Right lobe of liver (tissue), 6 donors: ENCODE data around the gene MT1HL1. TPM values are rescaled to one million over a fixed set of nuclear protein-coding genes. Genes with fewer than 3 reads are reported as not detected.

Experiments used
- ATAC-seq, 4 donors: fragments of 200-7000 bp; cut with Tn5 transposase; one replicate each; pipeline ENCODE4 v1.9.1; 2020; ENCODE audit warnings: mild to moderate bottlenecking in 4 of 4, moderate library complexity in 4 of 4
- DNase-seq, 3 donors: peaks; one replicate each; pipeline ENCODE4 v3.0.0-alpha.2; 2020
- H3K27ac ChIP-seq, 3 donors: fragments of 200-600 bp; one replicate each; pipeline ENCODE4 v1.8.0; 2022
- H3K27me3 ChIP-seq, 2 donors: fragments of 200-600 bp; one replicate each; pipeline ENCODE4 v1.8.0; 2022
- H3K36me3 ChIP-seq, 4 donors: fragments of 200-600 bp; sonication (generic) in 1 of 4; one replicate each; pipeline versions ENCODE4 v1.5.1 to v1.8.0; 2017 to 2022; ENCODE audit warnings: control low read depth in 1 of 4
- H3K4me1 ChIP-seq, 4 donors: fragments of 200-600 bp; sonication (generic) in 1 of 4; one replicate each; pipeline versions ENCODE4 v1.5.1 to v1.8.0; 2017 to 2022; ENCODE audit warnings: control low read depth in 1 of 4
- H3K4me3 ChIP-seq, 3 donors: fragments of 200-600 bp; one replicate each; pipeline ENCODE4 v1.8.0; 2022
- H3K9me3 ChIP-seq, 4 donors: fragments of 200-600 bp; sonication (generic) in 1 of 4; one replicate each; pipeline versions ENCODE4 v1.5.1 to v1.8.0; 2017 to 2022; ENCODE audit warnings: control low read depth in 1 of 4
- CTCF ChIP-seq, 4 donors: fragments of 200-600 bp in 3 of 4; fragments of 450-650 bp in 1 of 4; IDR thresholded peaks; one replicate each; pipeline versions ENCODE4 v1.5.1 to v1.8.0; 2016 to 2022; ENCODE audit warnings: antibody characterized with exemption in 4 of 4, mild to moderate bottlenecking in 2 of 4
- POLR2A ChIP-seq: fragments of 450-650 bp; IDR thresholded peaks from one replicate; pipeline ENCODE4 v1.6.1; 2017; ENCODE audit warnings: antibody characterized with exemption, mild to moderate bottlenecking
- WGBS: methylation state at CpG from one replicate; pipeline ENCODE4 v1.1.6; 2018; ENCODE audit warnings: low coverage, low lambda C conversion rate; ENCODE audit not compliant: insufficient coverage; ENCODE audit errors: missing lambda C conversion rate; 5-methylcytosine and 5-hydroxymethylcytosine counted together
- intact Hi-C, 2 donors: fragments of 100-400 bp; cut with DNase I; formaldehyde crosslinking; loops; one replicate each; pipeline versions ENCODE4 v1.11.2 to v1.14.1; 2022
- total RNA-seq, 6 experiments: library from RNA; depleted of rRNA in 2 of 6; stranded (reverse); fragments of >200 nt in 2 of 6; fragmentation: NEBNext Ultra II Directional in 3 of 6; extraction: Animal tissue kit (Norgen Biotek cat#: 25700) in 3 of 6; gene quantifications; one replicate each; pipeline versions ENCODE4 v1.1.0 to v1.2.4, GENCODE V29; 2016 to 2023
- donor health status: DM: no; HTN: yes; CAD: no.
- donor health status: DM: no; HTN: no; CAD: no.
- donor health status: DM: no; HTN: no; CAD: no.
- donor health status: DM: no; HTN: yes; CAD: no.
- donor health status: DM: no; HTN: yes; CAD: no.

The MT1HL1 gene
- total RNA-seq, 6 experiments from 2014 or later: not detected

DNA sequence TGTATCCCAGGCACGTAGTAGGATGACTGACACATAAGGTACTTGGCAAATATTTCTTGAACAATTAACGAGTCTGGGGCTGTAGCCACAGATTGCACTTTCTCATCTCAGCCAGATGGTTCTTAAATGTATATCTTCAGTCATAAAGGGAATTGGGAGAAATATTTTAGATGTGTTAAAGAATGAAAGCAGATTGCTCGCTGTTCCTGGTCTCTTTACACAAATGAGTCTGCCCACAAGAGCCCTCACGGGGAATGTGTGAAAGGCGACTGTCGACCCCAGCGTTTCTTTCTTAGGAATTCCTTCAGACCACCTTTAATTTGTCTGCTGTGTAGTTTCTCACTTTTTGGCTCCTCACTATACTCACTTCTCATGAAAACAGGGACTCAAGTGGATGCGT, 725 bp downstream of the MT1HL1 start:
- no peaks in the 10 kb centered on the region for H3K36me3 ChIP-seq
- ATAC-seq: no peak
- no peak overlapping the region for H3K4me3 ChIP-seq
- no peak overlapping the region for H3K27ac ChIP-seq
- intact Hi-C loops: no loop called here
- no peak for DNase-seq
- TF ChIP-seq CTCF (IDR thresholded peaks at IDR 0.05) (no peak), POLR2A (no peak)
- H3K27me3 ChIP-seq: no peaks in the 10 kb centered on the region
- no peaks in the 10 kb centered on the region for H3K9me3 ChIP-seq
- no peaks in the 10 kb centered on the region for H3K4me1 ChIP-seq
- WGBS: 39% methylated on average over 8 of the region's 8 CpGs

GRCh38 chr1:237000191-237000590, 4.0 kb downstream of the MT1HL1 start:
- ATAC-seq (no peak), DNase-seq (no peak)
- Histone ChIP-seq H3K4me1 (no peaks in the 10 kb centered on the region), H3K4me3 (no peak overlapping the region), H3K9me3 (no peaks in the 10 kb centered on the region), H3K27me3 (no peaks in the 10 kb centered on the region), H3K27ac (no peak overlapping the region), H3K36me3 (no peaks in the 10 kb centered on the region)
- intact Hi-C loops: no loop called here
- TF ChIP-seq CTCF (IDR thresholded peaks at IDR 0.05) (no peak), POLR2A (no peak)
- 81% methylated on average over 4 of the region's 4 CpGs for WGBS

- TF ChIP-seq POLR2A: no peak
- no peak for TF ChIP-seq CTCF (IDR thresholded peaks at IDR 0.05)
- H3K27me3 ChIP-seq: no peaks in the 10 kb centered on the region
- intact Hi-C loops: no loop called here
- H3K9me3 ChIP-seq: no peaks in the 10 kb centered on the region
- DNase-seq (no peak), ATAC-seq (no peak)
- WGBS: 45% methylated on average over 1 of the region's 3 CpGs
- no peak overlapping the region for H3K4me3 ChIP-seq
- H3K27ac ChIP-seq: no peak overlapping the region
- H3K36me3 ChIP-seq: no peaks in the 10 kb centered on the region
- no peaks in the 10 kb centered on the region for H3K4me1 ChIP-seq
These were observed 5.7 kb downstream of the MT1HL1 start for GRCh38 chr1:236998546-236998945.

DNA sequence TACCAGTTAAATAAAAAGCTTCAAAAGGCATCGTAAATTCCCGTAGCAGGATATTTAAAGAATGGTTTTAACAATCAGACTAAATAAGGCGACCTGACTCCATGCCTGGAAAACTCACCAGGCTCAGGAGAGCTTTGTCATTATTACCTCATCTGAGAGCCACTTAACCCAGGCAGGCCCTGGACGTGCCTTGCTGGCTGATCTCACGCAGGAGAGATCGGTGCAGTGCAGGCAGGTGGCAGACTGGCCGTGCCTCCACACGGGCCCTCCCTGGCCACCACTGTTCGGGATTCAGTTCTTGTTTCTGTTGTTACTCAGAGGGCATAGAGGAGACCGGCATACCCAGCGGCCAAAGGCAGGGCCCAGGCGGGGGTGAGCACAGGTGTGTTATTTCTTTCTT, 6.4 kb downstream of the MT1HL1 start:
- intact Hi-C loops: no loop called here
- DNase-seq: no peak

More for the DNA sequence above, 6.4 kb downstream of the MT1HL1 start:
- Histone ChIP-seq H3K4me1 (no peaks in the 10 kb centered on the region), H3K27ac (no peak overlapping the region), H3K4me3 (no peak overlapping the region), H3K27me3 (no peaks in the 10 kb centered on the region), H3K9me3 (no peaks in the 10 kb centered on the region), H3K36me3 (no peaks in the 10 kb centered on the region)
- no peak for TF ChIP-seq CTCF (IDR thresholded peaks at IDR 0.05)
- TF ChIP-seq POLR2A: no peak
- no peak for ATAC-seq
- WGBS: 31% methylated on average over 3 of the region's 12 CpGs
